Testis (tissue), 2 donors: ENCODE data around the gene PRPF6.

Experiments
- POLR2A ChIP-seq: fragments of 450-650 bp; IDR thresholded peaks from one replicate; pipeline ENCODE4 v1.6.1; 2017; ENCODE audit warnings: antibody characterized with exemption, mild to moderate bottlenecking, moderate library complexity
- TF ChIP-seq, protein P1 (sequence below), 3 experiments: fragments of 450-650 bp in 2 of 3; fragments of 200-600 bp in 1 of 3; sonication (generic) in 1 of 3; IDR thresholded peaks; one replicate each; pipeline ENCODE4 v1.5.1; 2016 to 2019; ENCODE audit warnings: antibody characterized with exemption in 3 of 3, mild to moderate bottlenecking in 2 of 3, moderate library complexity in 1 of 3

DNA sequence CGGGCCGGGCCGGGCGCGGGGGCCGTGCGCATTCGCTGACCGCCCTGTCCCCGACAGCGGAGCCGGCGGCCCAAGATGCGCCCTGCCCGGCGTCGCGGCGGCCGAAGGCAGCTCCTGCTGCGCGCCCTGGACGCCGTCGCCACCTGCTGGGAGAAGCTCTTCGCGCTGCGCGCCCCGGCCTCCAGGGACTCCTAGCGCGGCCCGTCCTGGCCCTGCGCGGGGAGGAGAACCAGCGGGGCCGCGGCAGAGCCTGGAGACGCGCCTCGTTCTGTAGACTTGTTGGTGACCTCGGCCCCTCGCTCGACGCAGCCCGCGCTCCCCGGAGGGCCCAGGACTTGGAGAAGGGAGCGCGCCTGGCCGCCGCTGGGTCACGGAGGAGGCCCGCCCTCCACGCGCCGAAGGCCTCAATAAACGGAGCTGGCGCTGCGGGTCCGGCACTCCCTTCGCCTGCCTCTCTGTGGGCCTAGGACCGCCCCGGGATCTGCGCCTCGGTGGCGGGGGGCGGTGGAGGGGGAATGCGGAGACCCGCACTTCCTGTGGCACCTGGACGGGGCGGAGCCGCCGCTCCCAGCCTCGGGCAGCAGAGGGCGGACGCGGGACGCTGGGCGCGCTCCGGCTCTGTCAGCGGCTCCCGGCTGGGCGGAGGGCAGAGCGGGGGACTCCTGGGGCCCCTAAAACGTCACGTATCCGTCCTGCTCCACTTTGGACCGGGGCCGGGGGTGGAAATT lies 57.8 kb downstream of the PRPF6 start:
- TF ChIP-seq, protein P1, sequence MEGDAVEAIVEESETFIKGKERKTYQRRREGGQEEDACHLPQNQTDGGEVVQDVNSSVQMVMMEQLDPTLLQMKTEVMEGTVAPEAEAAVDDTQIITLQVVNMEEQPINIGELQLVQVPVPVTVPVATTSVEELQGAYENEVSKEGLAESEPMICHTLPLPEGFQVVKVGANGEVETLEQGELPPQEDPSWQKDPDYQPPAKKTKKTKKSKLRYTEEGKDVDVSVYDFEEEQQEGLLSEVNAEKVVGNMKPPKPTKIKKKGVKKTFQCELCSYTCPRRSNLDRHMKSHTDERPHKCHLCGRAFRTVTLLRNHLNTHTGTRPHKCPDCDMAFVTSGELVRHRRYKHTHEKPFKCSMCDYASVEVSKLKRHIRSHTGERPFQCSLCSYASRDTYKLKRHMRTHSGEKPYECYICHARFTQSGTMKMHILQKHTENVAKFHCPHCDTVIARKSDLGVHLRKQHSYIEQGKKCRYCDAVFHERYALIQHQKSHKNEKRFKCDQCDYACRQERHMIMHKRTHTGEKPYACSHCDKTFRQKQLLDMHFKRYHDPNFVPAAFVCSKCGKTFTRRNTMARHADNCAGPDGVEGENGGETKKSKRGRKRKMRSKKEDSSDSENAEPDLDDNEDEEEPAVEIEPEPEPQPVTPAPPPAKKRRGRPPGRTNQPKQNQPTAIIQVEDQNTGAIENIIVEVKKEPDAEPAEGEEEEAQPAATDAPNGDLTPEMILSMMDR (IDR thresholded peaks at IDR 0.05), result peak; percentile 26 to 55 (median 26)
- no peak for TF ChIP-seq POLR2A
